Thyroid gland (tissue), 4 donors: ENCODE data around the gene ALDH2. TPM values are rescaled to one million over a fixed set of nuclear protein-coding genes. Genes with fewer than 3 reads are reported as not detected.

Source experiments
- DNase-seq, 2 donors: peaks; one replicate each; pipeline ENCODE4 v3.0.0-alpha.2; 2019
- H3K27ac ChIP-seq, 3 donors: fragments of 200-600 bp; sonication (generic); 1 replicate in 2 of 3; 2 replicates in 1 of 3; pipeline ENCODE4 v1.5.1; 2016 to 2019; ENCODE audit warnings: mild to moderate bottlenecking in 1 of 3, moderate library complexity in 1 of 3
- H3K27me3 ChIP-seq: fragments of 200-600 bp; sonication (generic); one replicate; pipeline ENCODE4 v1.5.1; 2019
- H3K36me3 ChIP-seq, 2 donors: fragments of 200-600 bp; sonication (generic); one replicate each; pipeline ENCODE4 v1.5.1; 2016 to 2019
- H3K4me1 ChIP-seq, 2 donors: fragments of 200-600 bp; sonication (generic); one replicate each; pipeline ENCODE4 v1.5.1; 2017 to 2019
- H3K4me3 ChIP-seq, 3 donors: fragments of 200-600 bp; sonication (generic); replicated peaks in 1 of 3; 1 replicate in 2 of 3; 2 replicates in 1 of 3; pipeline ENCODE4 v1.5.1; 2016; ENCODE audit warnings: mild to moderate bottlenecking in 1 of 3
- H3K9me3 ChIP-seq: fragments of 200-600 bp; sonication (generic); one replicate; pipeline ENCODE4 v1.5.1; 2017
- CTCF ChIP-seq, 6 experiments: fragments of 200-600 bp in 3 of 6; fragments of 450-650 bp in 3 of 6; sonication (generic) in 3 of 6; IDR thresholded peaks; one replicate each; pipeline ENCODE4 v1.5.1; 2016 to 2019; ENCODE audit warnings: antibody characterized with exemption in 6 of 6, mild to moderate bottlenecking in 2 of 6, inconsistent platforms in 1 of 6, moderate library complexity in 1 of 6
- POLR2A ChIP-seq, 2 donors: fragments of 450-650 bp; IDR thresholded peaks; one replicate each; pipeline ENCODE4 v1.6.1; 2017; ENCODE audit warnings: antibody characterized with exemption in 2 of 2, mild to moderate bottlenecking in 2 of 2, moderate library complexity in 1 of 2
- WGBS, 2 donors: methylation state at CpG; one replicate each; pipeline ENCODE4 v1.1.5; 2017; 5-methylcytosine and 5-hydroxymethylcytosine counted together
- intact Hi-C: fragments of 100-400 bp; cut with DNase I; formaldehyde crosslinking; loops from one replicate; pipeline ENCODE4 v1.15.1; 2023
- total RNA-seq, 4 donors: library from RNA; depleted of rRNA; stranded (reverse); fragments of >200 nt; gene quantifications; one replicate each; pipeline ENCODE4 v1.2.3, GENCODE V29; 2016

Gene ALDH2
- total RNA-seq, 4 donors from 2014 or later, result 90.7 to 112 (median 97.8) TPM

- H3K27me3 ChIP-seq, result no peaks in the 10 kb centered on the region
- no peaks in the 10 kb centered on the region for H3K36me3 ChIP-seq
- TF ChIP-seq POLR2A (IDR thresholded peaks at IDR 0.05), result peak in 1 of 2 donors; percentile 35
- TF ChIP-seq CTCF (IDR thresholded peaks at IDR 0.05), result no peak
- no peak overlapping the region for H3K4me3 ChIP-seq
- peak; percentile 74 to 84 for DNase-seq
- H3K27ac ChIP-seq, result peak overlapping the region; percentile 91 to 98 (median 93)
- peaks cover 45 to 64% of the 10 kb centered on the region in 2 donors for H3K4me1 ChIP-seq
- 29 to 44% methylated on average over 17 of the region's 17 CpGs for WGBS, 2 donors
- intact Hi-C loops, result no loop called here
- H3K9me3 ChIP-seq, result no peaks in the 10 kb centered on the region
These were observed 7.2 kb downstream of the ALDH2 start for GRCh38 chr12:111773801-111774551.

GRCh38 chr12:111775205-111776193, 8.8 kb downstream of the ALDH2 start:
- TF ChIP-seq CTCF (IDR thresholded peaks at IDR 0.05), result no peak
- peak in 1 of 2 donors; percentile 60 for TF ChIP-seq POLR2A (IDR thresholded peaks at IDR 0.05)
- Histone ChIP-seq H3K36me3 (no peaks in the 10 kb centered on the region), H3K27ac (peak overlapping the region; percentile 91 to 98 (median 93)), H3K4me3 (peak overlapping the region in 1 of 3 donors; percentile 1), H3K4me1 (peaks cover 34 to 52% of the 10 kb centered on the region in 2 donors), H3K27me3 (no peaks in the 10 kb centered on the region), H3K9me3 (no peaks in the 10 kb centered on the region)
- DNase-seq, result peak; percentile 93 to 94
- 5 to 7% methylated on average over 15 of the region's 15 CpGs for WGBS, 2 donors
- intact Hi-C loops, result no loop called here

- TF ChIP-seq CTCF (IDR thresholded peaks at IDR 0.05) (no peak), POLR2A (IDR thresholded peaks at IDR 0.05) (no peak)
- no peak for DNase-seq
- Histone ChIP-seq H3K27me3 (no peaks in the 10 kb centered on the region), H3K4me3 (no peak overlapping the region), H3K9me3 (no peaks in the 10 kb centered on the region), H3K4me1 (peaks cover 33 to 48% of the 10 kb centered on the region in 2 donors), H3K27ac (peak overlapping the region; percentile 91 to 98 (median 93)), H3K36me3 (peaks cover 0 to 6% of the 10 kb centered on the region in 2 donors)
- 79 to 89% methylated on average over 3 of the region's 3 CpGs for WGBS, 2 donors
- intact Hi-C loops, result no loop called here
These were observed 10.2 kb downstream of the ALDH2 start for GRCh38 chr12:111776836-111777344.

- H3K27ac ChIP-seq, result peak overlapping the region in 2 of 3 donors; percentile 93 to 98
- H3K9me3 ChIP-seq, result no peaks in the 10 kb centered on the region
- H3K36me3 ChIP-seq, result peaks cover 0 to 6% of the 10 kb centered on the region in 2 donors
- WGBS, 2 donors, result 84 to 86% methylated on average over 16 of the region's 16 CpGs
- H3K27me3 ChIP-seq, result no peaks in the 10 kb centered on the region
- H3K4me1 ChIP-seq, result peaks cover 33 to 47% of the 10 kb centered on the region in 2 donors
- DNase-seq, result no peak
- no peak overlapping the region for H3K4me3 ChIP-seq
- intact Hi-C loops, result no loop called here
- no peak for TF ChIP-seq CTCF (IDR thresholded peaks at IDR 0.05)
- TF ChIP-seq POLR2A (IDR thresholded peaks at IDR 0.05), result no peak
These were observed 10.8 kb downstream of the ALDH2 start for GRCh38 chr12:111777345-111778045.
